Mucosa of descending colon (tissue), 3 donors: ENCODE data around the gene MAFG. TPM values are rescaled to one million over a fixed set of nuclear protein-coding genes. Genes with fewer than 3 reads are reported as not detected.

Source experiments
- ATAC-seq: fragments of 200-7000 bp; cut with Tn5 transposase; one replicate; pipeline ENCODE4 v1.9.1; 2020; ENCODE audit warnings: mild to moderate bottlenecking, moderate library complexity
- DNase-seq, 3 donors: peaks; one replicate each; pipeline ENCODE4 v3.0.0-alpha.2; 2020
- H3K36me3 ChIP-seq: fragments of 200-600 bp; one replicate; pipeline ENCODE4 v1.8.0; 2021; ENCODE audit warnings: low read depth, mild to moderate bottlenecking
- H3K4me1 ChIP-seq: fragments of 200-600 bp; one replicate; pipeline ENCODE4 v1.8.0; 2021; ENCODE audit warnings: low read depth, mild to moderate bottlenecking
- H3K4me3 ChIP-seq: fragments of 200-600 bp; one replicate; pipeline ENCODE4 v1.8.0; 2021; ENCODE audit warnings: mild to moderate bottlenecking
- H3K9me3 ChIP-seq: fragments of 200-600 bp; one replicate; pipeline ENCODE4 v1.8.0; 2021; ENCODE audit warnings: mild to moderate bottlenecking
- CTCF ChIP-seq: fragments of 200-600 bp; IDR thresholded peaks from one replicate; pipeline ENCODE4 v1.8.0; 2022; ENCODE audit warnings: antibody characterized with exemption, mild to moderate bottlenecking
- intact Hi-C, 2 donors: fragments of 100-400 bp; cut with DNase I in 1 of 2; cut with micrococcal nuclease in 1 of 2; formaldehyde crosslinking; loops; one replicate each; pipeline versions ENCODE4 v1.11.0 to v1.11.1; 2022; cut with DNase I, micrococcal nuclease
- total RNA-seq, 3 donors: library from RNA; stranded (reverse); fragmentation: NEBNext Ultra II Directional in 2 of 3; extraction: Animal tissue kit (Norgen Biotek cat#: 25700) in 2 of 3; gene quantifications; one replicate each; pipeline versions ENCODE4 v1.2.1 to v1.2.4, GENCODE V29; 2021 to 2023
- donor health status: DM: no; HTN: no; CAD: no; lungs with moderate emphysema.
- donor health status: DM: no; HTN: no; CAD: no.
- donor health status: DM: no; HTN: yes; CAD: no.

MAFG gene
- total RNA-seq, 3 donors from 2014 or later = 17.4 to 34.0 (median 21.1) TPM

- Histone ChIP-seq H3K36me3 (no peaks in the 10 kb centered on the region), H3K4me1 (peaks cover 48% of the 10 kb centered on the region), H3K9me3 (no peaks in the 10 kb centered on the region), H3K4me3 (peak overlapping the region; percentile 87)
- peak; percentile 27 for TF ChIP-seq CTCF
- ATAC-seq (peak; percentile 72), DNase-seq (peak; percentile 96 to 97 (median 96))
- intact Hi-C loops = no loop called here
These were observed 55.9 kb downstream of the MAFG start for GRCh38 chr17:81871387-81872230.

GRCh38 chr17:81870981-81871386 lies 56.6 kb downstream of the MAFG start, which contains the start of gene ARHGDIA:
ARHGDIA (minus strand) TSS chr17:81871337; CDS start chr17:81869930, 1,407 bp downstream.
- H3K36me3 ChIP-seq = no peaks in the 10 kb centered on the region
- intact Hi-C loops = no loop called here
- no peak for TF ChIP-seq CTCF
- H3K4me3 ChIP-seq = peak within 1 kb of the TSS; percentile 87
- H3K9me3 ChIP-seq = no peaks in the 10 kb centered on the region
- H3K4me1 ChIP-seq = peaks cover 54% of the 10 kb centered on the region
- no peak for DNase-seq
- ATAC-seq = no peak

- peak; percentile 55 to 77 (median 75) for DNase-seq
- intact Hi-C loops = no loop called here
- H3K9me3 ChIP-seq = no peaks in the 10 kb centered on the region
- peaks cover 59% of the 10 kb centered on the region for H3K4me1 ChIP-seq
- no peak for TF ChIP-seq CTCF
- H3K36me3 ChIP-seq = no peaks in the 10 kb centered on the region
- peak; percentile 20 for ATAC-seq
- H3K4me3 ChIP-seq = peak overlapping the region; percentile 87
These were observed 57.2 kb downstream of the MAFG start for GRCh38 chr17:81870131-81870980.

- DNase-seq = peak; percentile 36 to 72 (median 67)
- intact Hi-C loops = no loop called here
- no peak for ATAC-seq
These were observed 58.1 kb downstream of the MAFG start for GRCh38 chr17:81869221-81870130.

More at GRCh38 chr17:81869221-81870130, 58.1 kb downstream of the MAFG start:
- Histone ChIP-seq H3K36me3 (no peaks in the 10 kb centered on the region), H3K9me3 (no peaks in the 10 kb centered on the region), H3K4me3 (no peak overlapping the region), H3K4me1 (peaks cover 68% of the 10 kb centered on the region)
- peak; percentile 71 for TF ChIP-seq CTCF
